Measurements from ENCODE around the gene PSMG4.

PSMG4 gene

GRCh38 chr6:3221578-3221977 lies 37.2 kb upstream of the PSMG4 start:
- Histone ChIP-seq H3K27me3 (ENCODE audit: insufficient read depth, poor library complexity, severe bottlenecking) (peaks cover 34% of the 10 kb centered on the region), H3K27ac (replicated peaks) (no peak overlapping the region)
- TF ChIP-seq POLR2AphosphoS5 (IDR thresholded peaks at IDR 0.05; ENCODE audit: low read depth) = no peak
- TF ChIP-seq REST (IDR thresholded peaks at IDR 0.05; ENCODE audit: insufficient replicate concordance, low read depth) = no peak
- TF ChIP-seq, protein P1, sequence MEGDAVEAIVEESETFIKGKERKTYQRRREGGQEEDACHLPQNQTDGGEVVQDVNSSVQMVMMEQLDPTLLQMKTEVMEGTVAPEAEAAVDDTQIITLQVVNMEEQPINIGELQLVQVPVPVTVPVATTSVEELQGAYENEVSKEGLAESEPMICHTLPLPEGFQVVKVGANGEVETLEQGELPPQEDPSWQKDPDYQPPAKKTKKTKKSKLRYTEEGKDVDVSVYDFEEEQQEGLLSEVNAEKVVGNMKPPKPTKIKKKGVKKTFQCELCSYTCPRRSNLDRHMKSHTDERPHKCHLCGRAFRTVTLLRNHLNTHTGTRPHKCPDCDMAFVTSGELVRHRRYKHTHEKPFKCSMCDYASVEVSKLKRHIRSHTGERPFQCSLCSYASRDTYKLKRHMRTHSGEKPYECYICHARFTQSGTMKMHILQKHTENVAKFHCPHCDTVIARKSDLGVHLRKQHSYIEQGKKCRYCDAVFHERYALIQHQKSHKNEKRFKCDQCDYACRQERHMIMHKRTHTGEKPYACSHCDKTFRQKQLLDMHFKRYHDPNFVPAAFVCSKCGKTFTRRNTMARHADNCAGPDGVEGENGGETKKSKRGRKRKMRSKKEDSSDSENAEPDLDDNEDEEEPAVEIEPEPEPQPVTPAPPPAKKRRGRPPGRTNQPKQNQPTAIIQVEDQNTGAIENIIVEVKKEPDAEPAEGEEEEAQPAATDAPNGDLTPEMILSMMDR (IDR thresholded peaks at IDR 0.05; ENCODE audit: insufficient read depth, low read length) = no peak
- TF ChIP-seq SPI1 (IDR thresholded peaks at IDR 0.05; ENCODE audit: borderline replicate concordance, low read depth) = no peak
- TF ChIP-seq GABPA (IDR thresholded peaks at IDR 0.05; ENCODE audit: low read depth) = no peak

DNA sequence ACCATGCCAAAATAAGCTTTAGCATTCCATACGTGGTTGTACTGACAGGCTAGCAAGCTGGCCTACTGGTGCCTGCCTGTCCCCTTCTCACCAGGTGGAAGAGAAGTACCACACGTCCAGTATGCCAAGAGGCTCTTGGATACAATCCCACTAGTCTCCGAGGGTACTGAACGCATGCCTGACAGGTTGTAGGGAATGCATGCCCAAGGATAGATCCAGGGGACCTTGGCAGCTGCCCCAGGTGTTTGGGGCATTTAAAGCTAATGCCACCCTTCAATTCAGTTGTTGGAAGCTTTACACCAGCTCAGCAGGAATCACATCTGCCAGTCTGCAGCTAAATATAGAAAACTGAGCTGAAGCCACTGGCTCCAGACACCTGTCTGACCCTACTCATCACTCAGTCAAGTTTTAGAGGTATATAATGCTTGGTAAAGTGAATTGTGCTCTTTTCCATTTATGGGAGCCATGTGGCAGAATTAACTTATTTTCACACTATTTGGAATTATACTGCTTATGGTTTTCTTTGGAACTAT lies 36.2 kb upstream of the PSMG4 start:
- H3K4me3 ChIP-seq (replicated peaks; ENCODE audit: insufficient read depth, low read length) = no peak overlapping the region
- DNase-seq (ENCODE audit: low read depth in 1 of 2, low spot score in 1 of 2) = no peak
- no peak for TF ChIP-seq POLR2AphosphoS5 (IDR thresholded peaks at IDR 0.05; ENCODE audit: low read depth)
- TF ChIP-seq GABPA (IDR thresholded peaks at IDR 0.05; ENCODE audit: low read depth) = no peak
- no peak for TF ChIP-seq REST (IDR thresholded peaks at IDR 0.05; ENCODE audit: insufficient replicate concordance, low read depth)
- TF ChIP-seq, protein P1 (IDR thresholded peaks at IDR 0.05; ENCODE audit: insufficient read depth, low read length) = no peak
- no peak for TF ChIP-seq SPI1 (IDR thresholded peaks at IDR 0.05; ENCODE audit: borderline replicate concordance, low read depth)
- H3K27ac ChIP-seq (replicated peaks) = no peak overlapping the region
- H3K27me3 ChIP-seq (ENCODE audit: insufficient read depth, poor library complexity, severe bottlenecking) = peaks cover 44% of the 10 kb centered on the region

More at GRCh38 chr6:3221578-3221977, 37.2 kb upstream of the PSMG4 start:
- H3K4me3 ChIP-seq (replicated peaks; ENCODE audit: insufficient read depth, low read length) = no peak overlapping the region
- no peak for DNase-seq (ENCODE audit: low read depth in 1 of 2, low spot score in 1 of 2)

DNA sequence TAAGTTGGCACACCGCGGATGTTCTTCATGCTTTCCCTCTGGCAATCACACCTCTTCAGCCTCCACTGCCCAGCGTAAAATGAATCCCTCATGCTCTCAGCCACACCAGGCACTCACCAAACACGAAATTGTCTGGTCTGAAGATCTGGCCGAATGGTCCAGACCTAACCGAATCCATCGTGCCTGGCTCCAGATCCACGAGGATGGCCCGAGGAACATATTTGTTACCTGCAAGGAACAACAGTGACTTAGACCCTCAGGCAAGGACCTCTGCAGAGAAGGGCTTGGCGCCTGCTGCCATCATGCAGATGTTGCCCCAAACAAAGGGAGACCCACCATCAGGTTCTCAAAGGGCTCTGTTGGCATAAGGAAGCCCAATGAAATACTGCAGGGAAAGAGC lies 32.7 kb upstream of the PSMG4 start:
- H3K27ac ChIP-seq (replicated peaks) = no peak overlapping the region
- no peak overlapping the region for H3K4me3 ChIP-seq (replicated peaks; ENCODE audit: insufficient read depth, low read length)
- no peak for DNase-seq (ENCODE audit: low read depth in 1 of 2, low spot score in 1 of 2)
- TF ChIP-seq, protein P1 (IDR thresholded peaks at IDR 0.05; ENCODE audit: insufficient read depth, low read length) = no peak
- no peak for TF ChIP-seq GABPA (IDR thresholded peaks at IDR 0.05; ENCODE audit: low read depth)
- no peak for TF ChIP-seq POLR2AphosphoS5 (IDR thresholded peaks at IDR 0.05; ENCODE audit: low read depth)
- TF ChIP-seq SPI1 (IDR thresholded peaks at IDR 0.05; ENCODE audit: borderline replicate concordance, low read depth) = no peak
- TF ChIP-seq REST (IDR thresholded peaks at IDR 0.05; ENCODE audit: insufficient replicate concordance, low read depth) = no peak
- peaks cover 67% of the 10 kb centered on the region for H3K27me3 ChIP-seq (ENCODE audit: insufficient read depth, poor library complexity, severe bottlenecking)

Measured in HL-60 (cell line).